ENCODE results near the gene HECW1.
A peak's percentile ranks its signal among the peaks of the same experiment; 100 is the strongest.

HECW1 gene

DNA sequence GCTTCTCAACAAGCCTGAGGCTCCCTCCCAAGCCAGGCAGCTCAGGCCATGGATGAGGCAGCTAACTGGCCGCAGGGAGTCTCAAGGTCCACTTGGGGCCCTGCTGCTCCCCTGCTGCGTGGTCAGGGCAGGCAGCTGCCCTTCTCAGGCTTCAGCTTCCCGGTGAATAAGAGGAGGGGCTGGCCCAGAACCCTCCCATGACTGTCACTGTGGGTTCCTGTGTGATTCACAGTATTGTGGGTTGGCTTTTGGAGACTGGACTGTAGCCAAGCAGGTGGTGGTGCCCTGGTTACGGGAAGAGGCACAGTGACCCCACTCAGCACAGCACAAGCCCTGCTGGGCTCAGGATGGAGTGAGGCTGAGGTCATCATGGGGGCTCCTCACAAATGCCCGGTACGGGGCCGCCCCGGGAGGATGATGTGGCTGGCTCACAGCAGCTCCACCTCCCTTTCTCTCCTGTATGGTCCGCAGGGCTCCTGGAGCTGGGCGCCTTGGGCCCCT is 189.8 kb downstream of the HECW1 start:
- no peak overlapping the region for H3K56ac ChIP-seq (ENCODE audit: low read length)
- no peak overlapping the region for H2BK5ac ChIP-seq (ENCODE audit: low read length)
- H3K4me3 ChIP-seq (ENCODE audit: low read length) = no peak overlapping the region
- H3K79me2 ChIP-seq (ENCODE audit: control insufficient read depth, insufficient read depth, low read length) = no peaks in the 10 kb centered on the region
- H2AK5ac ChIP-seq (ENCODE audit: low read length) = no peak overlapping the region
- H4K5ac ChIP-seq (ENCODE audit: low read length) = no peak overlapping the region
- DNase-seq = peak; percentile 31
- H3K4me1 ChIP-seq (ENCODE audit: control insufficient read depth, low read depth, low read length) = no peaks in the 10 kb centered on the region
- no peaks in the 10 kb centered on the region for H3K79me1 ChIP-seq (ENCODE audit: low read length)
- H2BK120ac ChIP-seq (ENCODE audit: low read depth, low read length) = no peak overlapping the region
- H3K23ac ChIP-seq (ENCODE audit: low read length) = no peak overlapping the region
- no peaks in the 10 kb centered on the region for H3K27me3 ChIP-seq (ENCODE audit: insufficient read depth, low read length, poor library complexity)
- H3K4me2 ChIP-seq (ENCODE audit: low read length) = no peak overlapping the region
- no peaks in the 10 kb centered on the region for H3K36me3 ChIP-seq (ENCODE audit: control insufficient read depth, insufficient read depth, low read length)
- H3K27ac ChIP-seq (ENCODE audit: low read depth, low read length) = no peak overlapping the region
- H3K18ac ChIP-seq (ENCODE audit: low read length) = no peak overlapping the region
- H4K8ac ChIP-seq (ENCODE audit: low read depth, low read length) = no peak overlapping the region
- H2BK15ac ChIP-seq (replicated peaks; ENCODE audit: low read depth) = no peak overlapping the region
- no peak overlapping the region for H3K4ac ChIP-seq (ENCODE audit: low read depth, low read length)
- no peak overlapping the region for H3K9ac ChIP-seq (ENCODE audit: low read length)
- no CpG with 5 or more reads among the region's 10 CpGs for WGBS (ENCODE audit: extremely low coverage, insufficient coverage, low lambda C conversion rate)

DNA sequence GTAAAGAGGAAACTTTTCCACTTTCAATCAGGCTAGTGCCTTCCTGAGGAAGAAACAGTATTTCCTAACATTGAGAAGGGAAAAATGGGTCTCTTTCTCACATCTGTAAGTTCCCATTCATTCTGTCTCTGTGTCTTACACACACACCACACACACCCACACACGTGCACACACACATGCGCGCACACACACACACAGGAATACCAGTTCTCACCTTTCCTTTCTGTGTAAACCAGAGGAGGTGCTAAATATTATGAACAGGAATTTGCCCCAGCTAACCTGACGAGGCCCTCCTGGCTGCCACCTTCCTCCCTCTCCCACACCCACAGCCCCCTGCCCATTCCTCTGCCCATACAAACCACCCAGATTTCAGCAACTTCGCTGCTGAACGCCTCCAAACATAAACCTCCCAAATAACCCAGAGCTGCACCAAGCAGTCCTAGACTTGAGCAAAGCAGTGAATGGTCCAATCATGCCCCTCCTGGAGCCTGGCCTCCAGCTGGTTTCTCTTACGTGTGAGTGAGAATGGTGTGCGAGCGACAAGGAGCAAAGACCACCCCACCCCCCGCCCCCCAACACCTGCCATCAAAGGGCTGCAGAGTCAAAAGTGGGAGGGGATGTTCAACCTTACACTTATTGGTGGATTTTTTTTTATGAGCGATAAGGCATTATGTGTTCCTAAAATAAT is 190.5 kb downstream of the HECW1 start:
- H3K4me3 ChIP-seq (ENCODE audit: low read length) = no peak overlapping the region

DNA sequence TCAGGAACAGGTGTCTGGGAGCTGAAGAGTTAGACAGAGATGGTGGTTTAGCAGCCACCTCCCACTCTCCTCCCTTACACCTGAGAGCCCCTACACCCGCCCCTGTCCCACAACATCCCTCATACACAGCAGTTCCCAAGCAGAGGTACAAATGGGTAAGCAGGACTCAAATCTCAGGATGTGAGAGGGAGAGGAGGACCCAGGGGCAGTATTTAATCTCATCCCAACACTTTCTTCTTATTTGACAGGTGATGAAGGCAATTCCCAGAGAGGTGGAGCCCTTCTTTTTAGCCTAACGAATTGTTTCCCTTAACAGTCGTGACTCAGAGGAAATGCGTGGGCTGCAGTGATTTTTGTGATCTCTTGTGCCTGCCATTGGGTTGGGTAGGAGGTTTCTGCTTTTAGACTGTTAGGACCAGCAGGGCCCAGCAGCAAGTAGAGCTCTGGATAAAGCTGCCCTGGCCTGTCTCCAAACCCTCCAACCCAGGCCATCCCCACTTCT is 191.3 kb downstream of the HECW1 start:
- H3K4me3 ChIP-seq (ENCODE audit: low read length) = no peak overlapping the region
- no peak overlapping the region for H3K56ac ChIP-seq (ENCODE audit: low read length)
- no peak overlapping the region for H3K23ac ChIP-seq (ENCODE audit: low read length)
- no peak for DNase-seq
- no peak overlapping the region for H3K4me2 ChIP-seq (ENCODE audit: low read length)
- no peak overlapping the region for H3K9ac ChIP-seq (ENCODE audit: low read length)
- H3K79me2 ChIP-seq (ENCODE audit: control insufficient read depth, insufficient read depth, low read length) = no peaks in the 10 kb centered on the region
- H3K27me3 ChIP-seq (ENCODE audit: insufficient read depth, low read length, poor library complexity) = no peaks in the 10 kb centered on the region
- H3K79me1 ChIP-seq (ENCODE audit: low read length) = no peaks in the 10 kb centered on the region
- H2BK15ac ChIP-seq (replicated peaks; ENCODE audit: low read depth) = no peak overlapping the region
- H3K36me3 ChIP-seq (ENCODE audit: control insufficient read depth, insufficient read depth, low read length) = no peaks in the 10 kb centered on the region
- H4K8ac ChIP-seq (ENCODE audit: low read depth, low read length) = no peak overlapping the region
- no peak overlapping the region for H3K27ac ChIP-seq (ENCODE audit: low read depth, low read length)
- no peak overlapping the region for H4K5ac ChIP-seq (ENCODE audit: low read length)
- no peak overlapping the region for H2BK120ac ChIP-seq (ENCODE audit: low read depth, low read length)
- H3K4ac ChIP-seq (ENCODE audit: low read depth, low read length) = no peak overlapping the region
- WGBS (ENCODE audit: extremely low coverage, insufficient coverage, low lambda C conversion rate) = no CpG with 5 or more reads among the region's 4 CpGs
- H2BK5ac ChIP-seq (ENCODE audit: low read length) = no peak overlapping the region
- H3K18ac ChIP-seq (ENCODE audit: low read length) = no peak overlapping the region
- H2AK5ac ChIP-seq (ENCODE audit: low read length) = no peak overlapping the region
- H3K4me1 ChIP-seq (ENCODE audit: control insufficient read depth, low read depth, low read length) = no peaks in the 10 kb centered on the region

More for the DNA sequence above, 190.5 kb downstream of the HECW1 start:
- H3K27me3 ChIP-seq (ENCODE audit: insufficient read depth, low read length, poor library complexity) = no peaks in the 10 kb centered on the region
- H3K79me1 ChIP-seq (ENCODE audit: low read length) = no peaks in the 10 kb centered on the region
- H3K27ac ChIP-seq (ENCODE audit: low read depth, low read length) = no peak overlapping the region
- H3K23ac ChIP-seq (ENCODE audit: low read length) = no peak overlapping the region
- H3K18ac ChIP-seq (ENCODE audit: low read length) = no peak overlapping the region
- H2BK15ac ChIP-seq (replicated peaks; ENCODE audit: low read depth) = no peak overlapping the region
- no peaks in the 10 kb centered on the region for H3K79me2 ChIP-seq (ENCODE audit: control insufficient read depth, insufficient read depth, low read length)
- H2BK120ac ChIP-seq (ENCODE audit: low read depth, low read length) = no peak overlapping the region
- no peak for DNase-seq
- no peak overlapping the region for H3K56ac ChIP-seq (ENCODE audit: low read length)
- H3K9ac ChIP-seq (ENCODE audit: low read length) = no peak overlapping the region
- no CpG with 5 or more reads among the region's 11 CpGs for WGBS (ENCODE audit: extremely low coverage, insufficient coverage, low lambda C conversion rate)
- H3K4me2 ChIP-seq (ENCODE audit: low read length) = no peak overlapping the region
- no peaks in the 10 kb centered on the region for H3K36me3 ChIP-seq (ENCODE audit: control insufficient read depth, insufficient read depth, low read length)
- no peaks in the 10 kb centered on the region for H3K4me1 ChIP-seq (ENCODE audit: control insufficient read depth, low read depth, low read length)
- H4K8ac ChIP-seq (ENCODE audit: low read depth, low read length) = no peak overlapping the region
- H3K4ac ChIP-seq (ENCODE audit: low read depth, low read length) = no peak overlapping the region
- H2AK5ac ChIP-seq (ENCODE audit: low read length) = no peak overlapping the region
- H2BK5ac ChIP-seq (ENCODE audit: low read length) = no peak overlapping the region
- no peak overlapping the region for H4K5ac ChIP-seq (ENCODE audit: low read length)

DNA sequence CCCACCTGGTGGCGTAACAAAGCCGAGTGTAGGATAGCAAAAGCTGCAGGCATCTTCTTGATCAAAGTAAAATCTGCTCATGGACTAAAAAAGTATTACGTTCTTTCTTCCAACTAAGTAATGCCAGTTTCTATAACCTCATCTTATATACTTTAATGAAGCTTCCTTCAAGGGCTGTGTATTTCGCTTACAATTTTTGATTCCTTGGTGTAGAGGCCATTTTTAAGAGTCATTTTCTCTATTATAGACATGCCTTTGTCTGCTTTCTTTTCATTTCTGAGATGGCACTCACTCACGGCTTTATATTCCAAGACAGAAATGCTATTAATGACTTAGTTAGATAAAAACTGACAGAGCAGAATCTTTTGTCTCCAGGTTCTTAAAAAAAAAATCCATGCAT is 194.0 kb downstream of the HECW1 start:
- Histone ChIP-seq H3K9ac (ENCODE audit: low read length) (no peak overlapping the region), H3K56ac (ENCODE audit: low read length) (no peak overlapping the region), H3K27me3 (ENCODE audit: insufficient read depth, low read length, poor library complexity) (no peaks in the 10 kb centered on the region), H2BK120ac (ENCODE audit: low read depth, low read length) (no peak overlapping the region), H3K36me3 (ENCODE audit: control insufficient read depth, insufficient read depth, low read length) (no peaks in the 10 kb centered on the region), H3K4me2 (ENCODE audit: low read length) (no peak overlapping the region), H3K18ac (ENCODE audit: low read length) (no peak overlapping the region), H3K4me3 (ENCODE audit: low read length) (no peak overlapping the region), H3K4me1 (ENCODE audit: control insufficient read depth, low read depth, low read length) (no peaks in the 10 kb centered on the region), H3K23ac (ENCODE audit: low read length) (no peak overlapping the region), H2BK5ac (ENCODE audit: low read length) (no peak overlapping the region), H3K79me1 (ENCODE audit: low read length) (no peaks in the 10 kb centered on the region), H3K27ac (ENCODE audit: low read depth, low read length) (no peak overlapping the region), H4K5ac (ENCODE audit: low read length) (no peak overlapping the region), H4K8ac (ENCODE audit: low read depth, low read length) (no peak overlapping the region), H2BK15ac (replicated peaks; ENCODE audit: low read depth) (no peak overlapping the region), H3K79me2 (ENCODE audit: control insufficient read depth, insufficient read depth, low read length) (no peaks in the 10 kb centered on the region), H2AK5ac (ENCODE audit: low read length) (no peak overlapping the region), H3K4ac (ENCODE audit: low read depth, low read length) (no peak overlapping the region)
- no CpG with 5 or more reads among the region's 5 CpGs for WGBS (ENCODE audit: extremely low coverage, insufficient coverage, low lambda C conversion rate)
- DNase-seq = no peak

DNA sequence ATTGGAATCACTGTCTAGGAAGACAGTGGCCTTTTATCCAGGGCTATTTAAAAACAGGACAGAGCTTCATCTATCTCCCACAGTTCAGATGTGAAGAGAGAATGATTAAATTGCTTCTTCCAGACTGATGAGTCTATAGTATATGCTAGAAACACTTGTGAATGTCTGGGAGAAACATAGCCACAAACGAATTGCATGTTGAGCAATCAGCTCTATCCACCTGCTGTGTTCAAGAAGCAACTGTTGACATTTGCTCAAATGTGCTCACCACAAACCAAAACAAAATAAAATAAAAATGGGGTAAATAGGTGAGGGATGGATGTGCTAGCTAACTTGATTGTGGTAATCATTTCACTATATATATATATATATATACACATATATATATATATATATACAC is 195.1 kb downstream of the HECW1 start:
- H4K8ac ChIP-seq (ENCODE audit: low read depth, low read length) = no peak overlapping the region
- H3K56ac ChIP-seq (ENCODE audit: low read length) = no peak overlapping the region
- no peaks in the 10 kb centered on the region for H3K4me1 ChIP-seq (ENCODE audit: control insufficient read depth, low read depth, low read length)
- no peak overlapping the region for H3K4ac ChIP-seq (ENCODE audit: low read depth, low read length)
- no peak for DNase-seq
- no peak overlapping the region for H2BK5ac ChIP-seq (ENCODE audit: low read length)
- WGBS (ENCODE audit: extremely low coverage, insufficient coverage, low lambda C conversion rate) = no CpG with 5 or more reads among the region's 1 CpG
- no peak overlapping the region for H3K23ac ChIP-seq (ENCODE audit: low read length)
- H3K4me3 ChIP-seq (ENCODE audit: low read length) = no peak overlapping the region
- H3K27me3 ChIP-seq (ENCODE audit: insufficient read depth, low read length, poor library complexity) = no peaks in the 10 kb centered on the region
- no peak overlapping the region for H3K9ac ChIP-seq (ENCODE audit: low read length)
- no peaks in the 10 kb centered on the region for H3K79me2 ChIP-seq (ENCODE audit: control insufficient read depth, insufficient read depth, low read length)
- H3K27ac ChIP-seq (ENCODE audit: low read depth, low read length) = no peak overlapping the region
- no peak overlapping the region for H2AK5ac ChIP-seq (ENCODE audit: low read length)
- no peak overlapping the region for H2BK120ac ChIP-seq (ENCODE audit: low read depth, low read length)
- H3K36me3 ChIP-seq (ENCODE audit: control insufficient read depth, insufficient read depth, low read length) = no peaks in the 10 kb centered on the region
- no peak overlapping the region for H4K5ac ChIP-seq (ENCODE audit: low read length)
- H3K79me1 ChIP-seq (ENCODE audit: low read length) = no peaks in the 10 kb centered on the region
- H2BK15ac ChIP-seq (replicated peaks; ENCODE audit: low read depth) = no peak overlapping the region
- H3K4me2 ChIP-seq (ENCODE audit: low read length) = no peak overlapping the region
- no peak overlapping the region for H3K18ac ChIP-seq (ENCODE audit: low read length)

Data from mesendoderm (in vitro differentiated cells).